Measurements from ENCODE around the gene SEC23IP.
A peak's percentile ranks its signal among the peaks of the same experiment; 100 is the strongest.

Gene SEC23IP

DNA sequence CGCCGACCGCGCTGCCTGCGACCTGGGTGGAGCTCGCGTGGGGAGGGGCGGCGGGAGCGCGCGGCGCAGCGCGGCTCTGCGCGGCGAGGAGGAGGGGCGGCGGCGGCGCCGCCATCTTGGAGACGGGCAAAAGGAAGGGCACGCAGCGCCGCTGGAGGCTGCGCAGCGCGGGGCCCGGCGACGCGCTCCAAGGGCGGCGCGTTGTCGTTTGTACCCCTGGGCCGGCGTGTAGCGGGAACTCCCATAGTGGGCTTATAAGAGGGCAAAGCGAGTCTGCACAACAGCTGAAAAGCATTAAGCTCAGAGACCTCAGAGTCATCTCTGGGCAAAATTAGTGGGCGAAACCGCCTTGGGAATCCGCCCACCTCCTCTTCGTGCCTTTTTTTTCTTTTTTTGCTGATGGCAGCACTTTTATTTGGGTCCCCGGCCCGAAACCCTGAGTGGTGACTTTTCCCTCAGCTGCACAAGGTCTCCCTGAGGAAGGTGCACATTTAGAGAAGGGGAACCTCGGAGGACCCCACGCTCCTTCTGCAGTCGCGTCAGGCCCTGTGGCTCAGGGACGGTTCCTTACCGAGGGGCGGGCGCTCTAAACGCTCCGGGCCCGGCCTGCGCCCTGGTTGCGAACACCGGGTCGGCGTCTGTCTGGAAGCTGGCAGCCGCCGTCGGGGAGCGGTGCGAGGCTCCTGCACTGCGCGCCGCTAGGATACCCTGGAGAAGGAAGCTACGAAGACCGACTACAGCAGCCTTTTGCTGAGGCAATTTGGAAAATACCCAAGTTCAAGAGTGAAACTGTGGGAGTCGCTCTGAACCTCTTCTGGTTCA, 19.5 kb upstream of the SEC23IP start (continued):
- TF ChIP-seq ZNF274 (IDR thresholded peaks at IDR 0.05; ENCODE audit: low read length), result no peak
- no peak for TF ChIP-seq ZNF274 (tag by site-specific recombination; IDR thresholded peaks at IDR 0.05; ENCODE audit: borderline replicate concordance)
- TF ChIP-seq, protein P1, sequence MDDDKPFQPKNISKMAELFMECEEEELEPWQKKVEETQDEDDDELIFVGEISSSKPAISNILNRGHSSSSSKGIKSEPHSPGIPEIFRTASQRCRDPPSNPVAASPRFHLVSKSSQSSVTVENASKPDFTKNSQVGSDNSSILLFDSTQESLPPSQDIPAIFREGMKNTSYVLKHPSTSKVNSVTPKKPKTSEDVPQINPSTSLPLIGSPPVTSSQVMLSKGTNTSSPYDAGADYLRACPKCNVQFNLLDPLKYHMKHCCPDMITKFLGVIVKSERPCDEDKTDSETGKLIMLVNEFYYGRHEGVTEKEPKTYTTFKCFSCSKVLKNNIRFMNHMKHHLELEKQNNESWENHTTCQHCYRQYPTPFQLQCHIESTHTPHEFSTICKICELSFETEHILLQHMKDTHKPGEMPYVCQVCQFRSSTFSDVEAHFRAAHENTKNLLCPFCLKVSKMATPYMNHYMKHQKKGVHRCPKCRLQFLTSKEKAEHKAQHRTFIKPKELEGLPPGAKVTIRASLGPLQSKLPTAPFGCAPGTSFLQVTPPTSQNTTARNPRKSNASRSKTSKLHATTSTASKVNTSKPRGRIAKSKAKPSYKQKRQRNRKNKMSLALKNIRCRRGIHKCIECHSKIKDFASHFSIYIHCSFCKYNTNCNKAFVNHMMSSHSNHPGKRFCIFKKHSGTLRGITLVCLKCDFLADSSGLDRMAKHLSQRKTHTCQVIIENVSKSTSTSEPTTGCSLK (tag by site-specific recombination; IDR thresholded peaks at IDR 0.05), result no peak
- peak; percentile 90 for TF ChIP-seq YY1 (tag by site-specific recombination; IDR thresholded peaks at IDR 0.05)
- TF ChIP-seq, protein P2, sequence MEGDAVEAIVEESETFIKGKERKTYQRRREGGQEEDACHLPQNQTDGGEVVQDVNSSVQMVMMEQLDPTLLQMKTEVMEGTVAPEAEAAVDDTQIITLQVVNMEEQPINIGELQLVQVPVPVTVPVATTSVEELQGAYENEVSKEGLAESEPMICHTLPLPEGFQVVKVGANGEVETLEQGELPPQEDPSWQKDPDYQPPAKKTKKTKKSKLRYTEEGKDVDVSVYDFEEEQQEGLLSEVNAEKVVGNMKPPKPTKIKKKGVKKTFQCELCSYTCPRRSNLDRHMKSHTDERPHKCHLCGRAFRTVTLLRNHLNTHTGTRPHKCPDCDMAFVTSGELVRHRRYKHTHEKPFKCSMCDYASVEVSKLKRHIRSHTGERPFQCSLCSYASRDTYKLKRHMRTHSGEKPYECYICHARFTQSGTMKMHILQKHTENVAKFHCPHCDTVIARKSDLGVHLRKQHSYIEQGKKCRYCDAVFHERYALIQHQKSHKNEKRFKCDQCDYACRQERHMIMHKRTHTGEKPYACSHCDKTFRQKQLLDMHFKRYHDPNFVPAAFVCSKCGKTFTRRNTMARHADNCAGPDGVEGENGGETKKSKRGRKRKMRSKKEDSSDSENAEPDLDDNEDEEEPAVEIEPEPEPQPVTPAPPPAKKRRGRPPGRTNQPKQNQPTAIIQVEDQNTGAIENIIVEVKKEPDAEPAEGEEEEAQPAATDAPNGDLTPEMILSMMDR (tag by site-specific recombination; IDR thresholded peaks at IDR 0.05), result 0 out of 2 replicates have a peak, but pooled peaks have one; percentile 20
- TF ChIP-seq ZNF324 (tag by site-specific recombination; IDR thresholded peaks at IDR 0.05), result 0 out of 2 replicates have a peak, but pooled peaks have one; percentile 27
- no peak for TF ChIP-seq ZBTB21 (tag by site-specific recombination; IDR thresholded peaks at IDR 0.05)
- TF ChIP-seq ZNF585B (tag by site-specific recombination; IDR thresholded peaks at IDR 0.05), result peak; percentile 62
- peak; percentile 38; the same call in 1 of the 2 replicates for TF ChIP-seq EGR2 (tag by site-specific recombination; IDR thresholded peaks at IDR 0.05; ENCODE audit: low read depth)
- peak; percentile 51 for TF ChIP-seq ZSCAN30 (tag by site-specific recombination; IDR thresholded peaks at IDR 0.05)
- no peak for TF ChIP-seq ZNF140 (tag by site-specific recombination; IDR thresholded peaks at IDR 0.05)
- no peak for TF ChIP-seq OVOL3 (tag by site-specific recombination; IDR thresholded peaks at IDR 0.05)
- TF ChIP-seq PRDM1 (tag by site-specific recombination; IDR thresholded peaks at IDR 0.05), result no peak
- TF ChIP-seq HOXC10 (CRISPR knock-in tag; IDR thresholded peaks at IDR 0.05), result 0 out of 2 replicates have a peak, but pooled peaks have one; percentile 10
- peak; percentile 87; the same call in 1 of the 2 replicates for TF ChIP-seq ZNF660 (tag by site-specific recombination; IDR thresholded peaks at IDR 0.05)
- no peak for TF ChIP-seq ZNF621 (tag by site-specific recombination; IDR thresholded peaks at IDR 0.05)
- no peak for TF ChIP-seq OSR2 (tag by site-specific recombination; IDR thresholded peaks at IDR 0.05)
- peak; percentile 67; the same call in 1 of the 2 replicates for TF ChIP-seq ZNF626 (tag by site-specific recombination; IDR thresholded peaks at IDR 0.05)
- no peak for TF ChIP-seq ZNF221 (tag by site-specific recombination; IDR thresholded peaks at IDR 0.05; ENCODE audit: borderline replicate concordance)
- no peak for TF ChIP-seq ZNF202 (tag by site-specific recombination; IDR thresholded peaks at IDR 0.05; ENCODE audit: borderline replicate concordance)
- TF ChIP-seq ZNF629 (tag by site-specific recombination; IDR thresholded peaks at IDR 0.05), result no peak
- TF ChIP-seq, protein P3, sequence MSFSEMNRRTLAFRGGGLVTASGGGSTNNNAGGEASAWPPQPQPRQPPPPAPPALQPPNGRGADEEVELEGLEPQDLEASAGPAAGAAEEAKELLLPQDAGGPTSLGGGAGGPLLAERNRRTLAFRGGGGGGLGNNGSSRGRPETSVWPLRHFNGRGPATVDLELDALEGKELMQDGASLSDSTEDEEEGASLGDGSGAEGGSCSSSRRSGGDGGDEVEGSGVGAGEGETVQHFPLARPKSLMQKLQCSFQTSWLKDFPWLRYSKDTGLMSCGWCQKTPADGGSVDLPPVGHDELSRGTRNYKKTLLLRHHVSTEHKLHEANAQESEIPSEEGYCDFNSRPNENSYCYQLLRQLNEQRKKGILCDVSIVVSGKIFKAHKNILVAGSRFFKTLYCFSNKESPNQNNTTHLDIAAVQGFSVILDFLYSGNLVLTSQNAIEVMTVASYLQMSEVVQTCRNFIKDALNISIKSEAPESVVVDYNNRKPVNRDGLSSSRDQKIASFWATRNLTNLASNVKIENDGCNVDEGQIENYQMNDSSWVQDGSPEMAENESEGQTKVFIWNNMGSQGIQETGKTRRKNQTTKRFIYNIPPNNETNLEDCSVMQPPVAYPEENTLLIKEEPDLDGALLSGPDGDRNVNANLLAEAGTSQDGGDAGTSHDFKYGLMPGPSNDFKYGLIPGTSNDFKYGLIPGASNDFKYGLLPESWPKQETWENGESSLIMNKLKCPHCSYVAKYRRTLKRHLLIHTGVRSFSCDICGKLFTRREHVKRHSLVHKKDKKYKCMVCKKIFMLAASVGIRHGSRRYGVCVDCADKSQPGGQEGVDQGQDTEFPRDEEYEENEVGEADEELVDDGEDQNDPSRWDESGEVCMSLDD (tag by site-specific recombination; IDR thresholded peaks at IDR 0.05), result 0 out of 2 replicates have a peak, but pooled peaks have one; percentile 22
- TF ChIP-seq ZBTB48 (tag by site-specific recombination; IDR thresholded peaks at IDR 0.05), result 0 out of 2 replicates have a peak, but pooled peaks have one; percentile 24
- TF ChIP-seq, protein P4, sequence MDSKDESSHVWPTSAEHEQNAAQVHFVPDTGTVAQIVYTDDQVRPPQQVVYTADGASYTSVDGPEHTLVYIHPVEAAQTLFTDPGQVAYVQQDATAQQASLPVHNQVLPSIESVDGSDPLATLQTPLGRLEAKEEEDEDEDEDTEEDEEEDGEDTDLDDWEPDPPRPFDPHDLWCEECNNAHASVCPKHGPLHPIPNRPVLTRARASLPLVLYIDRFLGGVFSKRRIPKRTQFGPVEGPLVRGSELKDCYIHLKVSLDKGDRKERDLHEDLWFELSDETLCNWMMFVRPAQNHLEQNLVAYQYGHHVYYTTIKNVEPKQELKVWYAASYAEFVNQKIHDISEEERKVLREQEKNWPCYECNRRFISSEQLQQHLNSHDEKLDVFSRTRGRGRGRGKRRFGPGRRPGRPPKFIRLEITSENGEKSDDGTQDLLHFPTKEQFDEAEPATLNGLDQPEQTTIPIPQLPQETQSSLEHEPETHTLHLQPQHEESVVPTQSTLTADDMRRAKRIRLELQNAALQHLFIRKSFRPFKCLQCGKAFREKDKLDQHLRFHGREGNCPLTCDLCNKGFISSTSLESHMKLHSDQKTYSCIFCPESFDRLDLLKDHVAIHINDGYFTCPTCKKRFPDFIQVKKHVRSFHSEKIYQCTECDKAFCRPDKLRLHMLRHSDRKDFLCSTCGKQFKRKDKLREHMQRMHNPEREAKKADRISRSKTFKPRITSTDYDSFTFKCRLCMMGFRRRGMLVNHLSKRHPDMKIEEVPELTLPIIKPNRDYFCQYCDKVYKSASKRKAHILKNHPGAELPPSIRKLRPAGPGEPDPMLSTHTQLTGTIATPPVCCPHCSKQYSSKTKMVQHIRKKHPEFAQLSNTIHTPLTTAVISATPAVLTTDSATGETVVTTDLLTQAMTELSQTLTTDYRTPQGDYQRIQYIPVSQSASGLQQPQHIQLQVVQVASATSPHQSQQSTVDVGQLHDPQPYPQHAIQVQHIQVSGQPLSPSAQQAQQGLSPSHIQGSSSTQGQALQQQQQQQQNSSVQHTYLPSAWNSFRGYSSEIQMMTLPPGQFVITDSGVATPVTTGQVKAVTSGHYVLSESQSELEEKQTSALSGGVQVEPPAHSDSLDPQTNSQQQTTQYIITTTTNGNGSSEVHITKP (tag by site-specific recombination; IDR thresholded peaks at IDR 0.05), result no peak
- TF ChIP-seq ZNF549 (tag by site-specific recombination; IDR thresholded peaks at IDR 0.05), result no peak
- TF ChIP-seq, protein P5, sequence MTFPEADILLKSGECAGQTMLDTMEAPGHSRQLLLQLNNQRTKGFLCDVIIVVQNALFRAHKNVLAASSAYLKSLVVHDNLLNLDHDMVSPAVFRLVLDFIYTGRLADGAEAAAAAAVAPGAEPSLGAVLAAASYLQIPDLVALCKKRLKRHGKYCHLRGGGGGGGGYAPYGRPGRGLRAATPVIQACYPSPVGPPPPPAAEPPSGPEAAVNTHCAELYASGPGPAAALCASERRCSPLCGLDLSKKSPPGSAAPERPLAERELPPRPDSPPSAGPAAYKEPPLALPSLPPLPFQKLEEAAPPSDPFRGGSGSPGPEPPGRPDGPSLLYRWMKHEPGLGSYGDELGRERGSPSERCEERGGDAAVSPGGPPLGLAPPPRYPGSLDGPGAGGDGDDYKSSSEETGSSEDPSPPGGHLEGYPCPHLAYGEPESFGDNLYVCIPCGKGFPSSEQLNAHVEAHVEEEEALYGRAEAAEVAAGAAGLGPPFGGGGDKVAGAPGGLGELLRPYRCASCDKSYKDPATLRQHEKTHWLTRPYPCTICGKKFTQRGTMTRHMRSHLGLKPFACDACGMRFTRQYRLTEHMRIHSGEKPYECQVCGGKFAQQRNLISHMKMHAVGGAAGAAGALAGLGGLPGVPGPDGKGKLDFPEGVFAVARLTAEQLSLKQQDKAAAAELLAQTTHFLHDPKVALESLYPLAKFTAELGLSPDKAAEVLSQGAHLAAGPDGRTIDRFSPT (tag by site-specific recombination; IDR thresholded peaks at IDR 0.05), result no peak
- TF ChIP-seq SP7 (tag by site-specific recombination; IDR thresholded peaks at IDR 0.05), result peak; percentile 54
